GM12892 (cell line): Measurements from ENCODE around the gene IFT122.

Experiments used
- POLR2A ChIP-seq: IDR thresholded peaks from 2 replicates; pipeline ENCODE4 v1.6.1; 2011; ENCODE audit warnings: low read depth, low read length, control low read depth
- POLR2AphosphoS5 ChIP-seq: IDR thresholded peaks from 2 replicates; pipeline ENCODE4 v1.6.1; 2011; ENCODE audit warnings: low read depth, low read length, control low read depth
- TAF1 ChIP-seq: IDR thresholded peaks from 2 replicates; pipeline ENCODE4 v1.6.1; 2011; ENCODE audit warnings: low read depth, mild to moderate bottlenecking, control low read depth, low read length, borderline replicate concordance

DNA sequence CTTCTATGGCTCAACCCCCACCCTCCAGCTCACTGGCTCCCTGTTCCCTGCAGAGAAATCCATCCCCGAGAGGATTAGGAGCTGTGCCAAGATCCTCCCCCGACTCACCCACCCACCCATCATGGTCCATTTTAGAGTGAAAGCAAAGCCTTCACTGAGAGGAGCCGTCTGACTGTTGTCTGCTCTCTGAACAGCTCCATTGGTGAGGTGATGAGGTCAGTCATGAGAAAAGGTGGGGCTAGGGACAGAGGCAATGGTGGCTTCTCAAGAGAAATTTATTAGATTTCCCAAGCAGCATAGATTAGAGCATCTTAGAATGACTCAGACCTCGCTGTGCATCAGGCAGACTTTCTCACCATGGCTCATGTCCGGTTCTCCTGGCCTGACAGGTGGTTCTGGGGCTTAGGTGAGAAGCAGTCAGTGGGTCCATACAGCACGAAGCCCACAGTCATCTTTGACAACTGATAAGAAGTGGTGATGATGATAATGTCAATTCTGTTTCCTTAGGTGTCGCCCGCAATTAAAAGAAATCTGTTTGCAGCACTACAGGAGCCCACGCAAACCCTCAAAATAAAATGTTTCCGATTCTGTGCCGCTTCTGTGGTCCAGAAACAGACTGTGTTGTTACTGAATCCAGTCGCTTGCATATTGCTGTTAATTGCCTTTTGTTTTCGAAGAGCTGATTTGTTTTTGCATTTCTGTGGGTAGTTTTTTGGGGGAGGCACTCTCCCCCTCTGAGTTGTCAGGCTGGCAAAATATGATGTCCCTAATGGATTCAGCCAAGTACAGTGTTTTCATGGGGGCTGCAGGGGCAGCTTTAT is 63.7 kb downstream of the IFT122 start:
- no peak for TF ChIP-seq POLR2A
- TF ChIP-seq TAF1: no peak
- TF ChIP-seq POLR2AphosphoS5: no peak
